HCT116 (cell line): ENCODE data around the gene MLKL. TPM values are rescaled to one million over a fixed set of nuclear protein-coding genes. Genes with fewer than 3 reads are reported as not detected.

Experiments
- ATAC-seq: fragments of 200-7000 bp; cut with Tn5 transposase; 2 replicates; pipeline ENCODE4 v1.9.1; 2020; ENCODE audit warnings: mild to moderate bottlenecking, moderate library complexity
- BruUV-seq: library from RNA; stranded (reverse); fragments of 400-500 nt; replicated peaks from 2 replicates; lab custom pipeline; 2021; lab: Mats Ljungman, UMichigan
- CTCF ChIA-PET: fragments of 300-600 bp; sonication (Branson Sonifier 250); formaldehyde crosslinking; loops from one replicate; lab custom pipeline; 2021; ENCODE audit warnings: antibody characterized with exemption; lab: Charles Lee
- POLR2A ChIA-PET: fragments of 300-600, 350-600 bp; sonication (Branson Sonifier 250); formaldehyde crosslinking; loops from one replicate; lab custom pipeline; 2021; ENCODE audit warnings: antibody characterized with exemption; lab: Charles Lee
- RAD21 ChIA-PET, 2 experiments: fragments of 300-600 bp; sonication (Branson Sonifier 250); formaldehyde crosslinking; loops; one replicate each; lab custom pipeline; 2023; ENCODE audit warnings: low total read pairs in 2 of 2; ENCODE audit not compliant: uncharacterized antibody in 2 of 2, unreplicated experiment in 2 of 2, low non-redundant PET in 1 of 2; lab: Charles Lee
- DNase-seq: peaks from one replicate; pipeline ENCODE4 v3.0.0-alpha.2; 2010; ENCODE audit warnings: low read depth, low spot score
- H2AFZ ChIP-seq: fragments of 200-600 bp; shearing (Covaris generic), sonication (generic); 2 replicates; pipeline ENCODE4 v1.6.1; 2017; ENCODE audit warnings: low read depth, mixed run types, mixed read lengths, antibody characterized with exemption, low read length; ENCODE audit not compliant: poor library complexity, severe bottlenecking
- H3K27ac ChIP-seq: 2 replicates; pipeline ENCODE4 v1.5.1; 2012; ENCODE audit warnings: low read depth, low read length
- H3K27me3 ChIP-seq: fragments of 200-600 bp; sonication (generic); 2 replicates; pipeline ENCODE4 v1.6.1; 2016; ENCODE audit warnings: mixed run types, low read length, mixed read lengths; ENCODE audit not compliant: insufficient read depth
- H3K36me3 ChIP-seq, 2 experiments: fragments of 200-500 bp in 1 of 2; fragments of 200-600 bp in 1 of 2; sonication (Bioruptor generic) in 1 of 2; sonication (generic) in 1 of 2; 2 replicates each; pipeline versions ENCODE4 v1.5.1 to v1.6.1; 2014 to 2016; ENCODE audit warnings: low read length in 2 of 2, inconsistent platforms in 1 of 2, mixed read lengths in 1 of 2, mixed run types in 1 of 2; ENCODE audit not compliant: insufficient read depth in 2 of 2, control insufficient read depth in 1 of 2
- H3K4me1 ChIP-seq, 2 experiments: fragments of 200-600 bp in 1 of 2; sonication (generic) in 1 of 2; 2 replicates each; pipeline versions ENCODE4 v1.5.1 to v1.6.1; 2012 to 2017; ENCODE audit warnings: low read length in 2 of 2, inconsistent platforms in 1 of 2, mild to moderate bottlenecking in 1 of 2, mixed read lengths in 1 of 2, mixed run types in 1 of 2, moderate library complexity in 1 of 2; ENCODE audit not compliant: insufficient read depth in 2 of 2, control insufficient read depth in 1 of 2
- H3K4me2 ChIP-seq: fragments of 200-600 bp; sonication (generic); 2 replicates; pipeline ENCODE4 v1.6.1; 2017; ENCODE audit warnings: mixed run types, low read length, mixed read lengths
- H3K4me3 ChIP-seq, 2 experiments: fragments of 200-600 bp in 1 of 2; sonication (generic) in 1 of 2; replicated peaks in 1 of 2; 2 replicates each; pipeline ENCODE4 v1.5.1; 2011 to 2016; ENCODE audit warnings: low read length in 2 of 2, control low read depth in 1 of 2, low read depth in 1 of 2, mild to moderate bottlenecking in 1 of 2, mixed read lengths in 1 of 2, mixed run types in 1 of 2
- H3K79me2 ChIP-seq: fragments of 200-600 bp; sonication (generic); 2 replicates; pipeline ENCODE4 v1.6.1; 2017; ENCODE audit warnings: mild to moderate bottlenecking, mixed run types, low read length, moderate library complexity, mixed read lengths; ENCODE audit not compliant: insufficient read depth
- H3K9ac ChIP-seq: fragments of 200-600 bp; sonication (generic); 2 replicates; pipeline ENCODE4 v1.6.1; 2016; ENCODE audit warnings: low read length, mixed read lengths
- H3K9me2 ChIP-seq: fragments of 200-600 bp; sonication (generic), shearing (Covaris generic); 2 replicates; pipeline ENCODE4 v1.6.1; 2017; ENCODE audit warnings: mixed run types, mild to moderate bottlenecking, moderate library complexity; ENCODE audit not compliant: insufficient read depth
- H3K9me3 ChIP-seq, 2 experiments: fragments of 200-500 bp in 1 of 2; fragments of 200-600 bp in 1 of 2; sonication (Bioruptor generic) in 1 of 2; sonication (generic) in 1 of 2; 2 replicates each; pipeline ENCODE4 v1.6.1; 2014 to 2017; ENCODE audit warnings: low read length in 2 of 2, mixed read lengths in 2 of 2, inconsistent platforms in 1 of 2, low read depth in 1 of 2, mild to moderate bottlenecking in 1 of 2, mixed run types in 1 of 2, moderate library complexity in 1 of 2; ENCODE audit not compliant: control insufficient read depth in 1 of 2, insufficient read depth in 1 of 2
- H4K20me1 ChIP-seq: fragments of 200-600 bp; sonication (generic), shearing (Covaris generic); 2 replicates; pipeline ENCODE4 v1.6.1; 2017; ENCODE audit warnings: mixed run types, mild to moderate bottlenecking, moderate library complexity; ENCODE audit not compliant: insufficient read depth
- EZH2phosphoT487 ChIP-seq: fragments of 200-600 bp; IDR thresholded peaks from 2 replicates; pipeline ENCODE4 v1.6.1; 2018; ENCODE audit warnings: antibody characterized with exemption, borderline replicate concordance
- FOSL1 ChIP-seq: IDR thresholded peaks from 2 replicates; pipeline ENCODE4 v1.6.1; 2012; ENCODE audit warnings: low read depth
- POLR2A ChIP-seq: IDR thresholded peaks from 2 replicates; pipeline ENCODE4 v1.7.0; 2011; ENCODE audit warnings: borderline replicate concordance; ENCODE audit not compliant: insufficient read depth, insufficient read length; ENCODE audit errors: extremely low read depth
- ZFX ChIP-seq: fragments of 450-650 bp; IDR thresholded peaks from 2 replicates; pipeline ENCODE4 v1.6.1; 2017
- intact Hi-C: fragments of 100-400 bp; cut with micrococcal nuclease; formaldehyde crosslinking; loops from 2 replicates; pipeline ENCODE4 v1.10.0; 2022
- total RNA-seq: library from RNA; stranded (reverse); gene quantifications from one replicate; pipeline ENCODE4 v1.2.1, GENCODE V29; 2021; ENCODE audit not compliant: unreplicated experiment
- TF ChIP-seq, protein P1 (sequence below): IDR thresholded peaks from 2 replicates; pipeline ENCODE4 v1.6.1; 2012
- TF ChIP-seq, protein P2 (sequence below), 3 experiments: fragments of 200-600 bp in 1 of 3; sonication (generic) in 1 of 3; IDR thresholded peaks in 2 of 3; conservative IDR thresholded peaks in 1 of 3; 2 replicates each; pipeline ENCODE4 v1.5.1; 2012 to 2017; ENCODE audit warnings: low read depth in 2 of 3, low read length in 2 of 3, antibody characterized with exemption in 1 of 3, borderline replicate concordance in 1 of 3, control low read depth in 1 of 3, mild to moderate bottlenecking in 1 of 3, mixed read lengths in 1 of 3, mixed run types in 1 of 3, moderate library complexity in 1 of 3; ENCODE audit not compliant: insufficient read depth in 1 of 3
- TF ChIP-seq, protein P3 (sequence below): IDR thresholded peaks from 2 replicates; pipeline ENCODE4 v1.6.1; 2012; ENCODE audit warnings: low read depth
- TF ChIP-seq, protein P4 (sequence below): IDR thresholded peaks from 2 replicates; pipeline ENCODE4 v1.6.1; 2011; ENCODE audit warnings: mild to moderate bottlenecking, low read length, moderate library complexity; ENCODE audit not compliant: insufficient replicate concordance; ENCODE audit errors: extremely low read depth
- TF ChIP-seq, protein P5 (sequence below): IDR thresholded peaks from 2 replicates; pipeline ENCODE4 v1.6.1; 2012

MLKL gene
- total RNA-seq, 1 experiment from 2014 or later: 8.3 TPM

DNA sequence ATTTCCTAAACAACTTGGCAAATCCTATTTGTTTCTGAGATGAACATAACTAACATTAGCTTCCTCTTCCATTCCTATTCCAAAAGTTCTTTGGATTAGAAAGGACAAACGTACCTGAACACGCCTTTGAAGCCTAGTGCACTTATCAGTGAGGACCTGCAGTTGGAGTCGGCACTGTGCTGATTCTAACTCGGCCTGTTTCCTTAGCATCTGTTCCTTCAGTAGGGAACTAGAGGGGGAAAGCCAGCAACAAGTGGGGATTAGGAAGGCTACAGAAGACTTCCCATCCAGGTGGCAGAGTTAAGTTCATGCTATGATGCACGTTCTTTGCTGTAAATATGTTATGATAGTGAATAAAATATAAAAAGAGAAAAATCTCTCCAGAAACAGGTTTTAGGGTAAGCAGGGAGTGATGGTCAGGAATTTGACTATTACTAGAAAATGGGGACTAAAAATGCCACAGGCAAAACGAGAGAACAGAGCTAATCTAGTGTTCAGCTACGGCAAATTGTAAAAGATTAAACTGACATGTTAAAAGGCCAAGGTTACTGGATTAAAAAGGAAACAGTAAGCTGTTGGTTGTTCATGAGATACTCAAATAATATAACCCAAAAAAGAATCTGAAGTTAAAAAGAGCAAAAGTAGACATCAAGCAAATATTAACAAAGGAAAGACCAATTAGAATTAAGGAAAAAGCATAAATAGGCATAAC, 62.8 kb downstream of the MLKL start (continued):
- TF ChIP-seq ZFX: no peak
- TF ChIP-seq, protein P1, sequence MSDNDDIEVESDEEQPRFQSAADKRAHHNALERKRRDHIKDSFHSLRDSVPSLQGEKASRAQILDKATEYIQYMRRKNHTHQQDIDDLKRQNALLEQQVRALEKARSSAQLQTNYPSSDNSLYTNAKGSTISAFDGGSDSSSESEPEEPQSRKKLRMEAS: no peak

DNA sequence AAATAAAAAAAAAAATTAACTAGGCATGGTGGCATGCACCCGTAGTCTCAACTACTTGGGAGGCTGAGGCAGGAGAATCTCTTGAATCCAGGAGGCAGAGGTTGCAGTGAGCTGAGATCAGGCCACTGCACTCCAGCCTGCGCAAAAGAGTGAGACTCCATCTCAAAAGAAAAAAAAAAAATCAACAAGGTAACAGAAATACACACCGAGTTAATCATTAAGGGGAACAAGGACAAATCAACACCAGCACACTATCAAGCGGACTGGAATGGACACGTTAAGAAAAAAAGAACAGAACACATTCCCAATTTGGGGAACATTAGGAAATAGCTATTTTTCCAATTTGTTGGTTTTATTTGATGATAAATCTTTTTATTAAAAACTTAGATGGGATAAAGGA, 65.4 kb downstream of the MLKL start:
- ATAC-seq: no peak
- RAD21 ChIA-PET: no interaction called here
- H3K4me2 ChIP-seq: no peak overlapping the region

More for the DNA sequence above, 65.4 kb downstream of the MLKL start:
- Histone ChIP-seq H3K9me2 (no peaks in the 10 kb centered on the region), H2AFZ (no peak overlapping the region), H3K36me3 (peaks cover 60 to 70% of the 10 kb centered on the region in 2 experiments), H3K27ac (no peak overlapping the region), H3K27me3 (no peaks in the 10 kb centered on the region), H3K9ac (no peak overlapping the region), H4K20me1 (peaks cover under 1% of the 10 kb centered on the region), H3K4me3 (no peak overlapping the region), H3K9me3 (no peaks in the 10 kb centered on the region), H3K4me1 (no peaks in the 10 kb centered on the region), H3K79me2 (peaks cover 76% of the 10 kb centered on the region)
- TF ChIP-seq FOSL1 (no peak), EZH2phosphoT487 (no peak), POLR2A (no peak)
- TF ChIP-seq, protein P1: no peak
- TF ChIP-seq, protein P2, sequence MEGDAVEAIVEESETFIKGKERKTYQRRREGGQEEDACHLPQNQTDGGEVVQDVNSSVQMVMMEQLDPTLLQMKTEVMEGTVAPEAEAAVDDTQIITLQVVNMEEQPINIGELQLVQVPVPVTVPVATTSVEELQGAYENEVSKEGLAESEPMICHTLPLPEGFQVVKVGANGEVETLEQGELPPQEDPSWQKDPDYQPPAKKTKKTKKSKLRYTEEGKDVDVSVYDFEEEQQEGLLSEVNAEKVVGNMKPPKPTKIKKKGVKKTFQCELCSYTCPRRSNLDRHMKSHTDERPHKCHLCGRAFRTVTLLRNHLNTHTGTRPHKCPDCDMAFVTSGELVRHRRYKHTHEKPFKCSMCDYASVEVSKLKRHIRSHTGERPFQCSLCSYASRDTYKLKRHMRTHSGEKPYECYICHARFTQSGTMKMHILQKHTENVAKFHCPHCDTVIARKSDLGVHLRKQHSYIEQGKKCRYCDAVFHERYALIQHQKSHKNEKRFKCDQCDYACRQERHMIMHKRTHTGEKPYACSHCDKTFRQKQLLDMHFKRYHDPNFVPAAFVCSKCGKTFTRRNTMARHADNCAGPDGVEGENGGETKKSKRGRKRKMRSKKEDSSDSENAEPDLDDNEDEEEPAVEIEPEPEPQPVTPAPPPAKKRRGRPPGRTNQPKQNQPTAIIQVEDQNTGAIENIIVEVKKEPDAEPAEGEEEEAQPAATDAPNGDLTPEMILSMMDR (IDR thresholded peaks at IDR 0.05 in 2 of 3, conservative IDR thresholded peaks at IDR 0.05 in 1 of 3; ENCODE audit: borderline replicate concordance in 1 of 3, insufficient read depth in 1 of 3, low read depth in 2 of 3, low read length in 2 of 3): no peak
- TF ChIP-seq, protein P3, sequence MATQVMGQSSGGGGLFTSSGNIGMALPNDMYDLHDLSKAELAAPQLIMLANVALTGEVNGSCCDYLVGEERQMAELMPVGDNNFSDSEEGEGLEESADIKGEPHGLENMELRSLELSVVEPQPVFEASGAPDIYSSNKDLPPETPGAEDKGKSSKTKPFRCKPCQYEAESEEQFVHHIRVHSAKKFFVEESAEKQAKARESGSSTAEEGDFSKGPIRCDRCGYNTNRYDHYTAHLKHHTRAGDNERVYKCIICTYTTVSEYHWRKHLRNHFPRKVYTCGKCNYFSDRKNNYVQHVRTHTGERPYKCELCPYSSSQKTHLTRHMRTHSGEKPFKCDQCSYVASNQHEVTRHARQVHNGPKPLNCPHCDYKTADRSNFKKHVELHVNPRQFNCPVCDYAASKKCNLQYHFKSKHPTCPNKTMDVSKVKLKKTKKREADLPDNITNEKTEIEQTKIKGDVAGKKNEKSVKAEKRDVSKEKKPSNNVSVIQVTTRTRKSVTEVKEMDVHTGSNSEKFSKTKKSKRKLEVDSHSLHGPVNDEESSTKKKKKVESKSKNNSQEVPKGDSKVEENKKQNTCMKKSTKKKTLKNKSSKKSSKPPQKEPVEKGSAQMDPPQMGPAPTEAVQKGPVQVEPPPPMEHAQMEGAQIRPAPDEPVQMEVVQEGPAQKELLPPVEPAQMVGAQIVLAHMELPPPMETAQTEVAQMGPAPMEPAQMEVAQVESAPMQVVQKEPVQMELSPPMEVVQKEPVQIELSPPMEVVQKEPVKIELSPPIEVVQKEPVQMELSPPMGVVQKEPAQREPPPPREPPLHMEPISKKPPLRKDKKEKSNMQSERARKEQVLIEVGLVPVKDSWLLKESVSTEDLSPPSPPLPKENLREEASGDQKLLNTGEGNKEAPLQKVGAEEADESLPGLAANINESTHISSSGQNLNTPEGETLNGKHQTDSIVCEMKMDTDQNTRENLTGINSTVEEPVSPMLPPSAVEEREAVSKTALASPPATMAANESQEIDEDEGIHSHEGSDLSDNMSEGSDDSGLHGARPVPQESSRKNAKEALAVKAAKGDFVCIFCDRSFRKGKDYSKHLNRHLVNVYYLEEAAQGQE: no peak
- TF ChIP-seq, protein P4, sequence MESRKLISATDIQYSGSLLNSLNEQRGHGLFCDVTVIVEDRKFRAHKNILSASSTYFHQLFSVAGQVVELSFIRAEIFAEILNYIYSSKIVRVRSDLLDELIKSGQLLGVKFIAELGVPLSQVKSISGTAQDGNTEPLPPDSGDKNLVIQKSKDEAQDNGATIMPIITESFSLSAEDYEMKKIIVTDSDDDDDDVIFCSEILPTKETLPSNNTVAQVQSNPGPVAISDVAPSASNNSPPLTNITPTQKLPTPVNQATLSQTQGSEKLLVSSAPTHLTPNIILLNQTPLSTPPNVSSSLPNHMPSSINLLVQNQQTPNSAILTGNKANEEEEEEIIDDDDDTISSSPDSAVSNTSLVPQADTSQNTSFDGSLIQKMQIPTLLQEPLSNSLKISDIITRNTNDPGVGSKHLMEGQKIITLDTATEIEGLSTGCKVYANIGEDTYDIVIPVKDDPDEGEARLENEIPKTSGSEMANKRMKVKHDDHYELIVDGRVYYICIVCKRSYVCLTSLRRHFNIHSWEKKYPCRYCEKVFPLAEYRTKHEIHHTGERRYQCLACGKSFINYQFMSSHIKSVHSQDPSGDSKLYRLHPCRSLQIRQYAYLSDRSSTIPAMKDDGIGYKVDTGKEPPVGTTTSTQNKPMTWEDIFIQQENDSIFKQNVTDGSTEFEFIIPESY: no peak
- TF ChIP-seq, protein P5, sequence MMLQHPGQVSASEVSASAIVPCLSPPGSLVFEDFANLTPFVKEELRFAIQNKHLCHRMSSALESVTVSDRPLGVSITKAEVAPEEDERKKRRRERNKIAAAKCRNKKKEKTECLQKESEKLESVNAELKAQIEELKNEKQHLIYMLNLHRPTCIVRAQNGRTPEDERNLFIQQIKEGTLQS: no peak
- intact Hi-C loops: no loop called here
- no peak for DNase-seq
- ChIA-PET CTCF (no interaction called here), POLR2A (no interaction called here)
- BruUV-seq: no TSS peak
